HFFc6 (cell line): ENCODE results near the gene AK3. TPM values are rescaled to one million over a fixed set of nuclear protein-coding genes. Genes with fewer than 3 reads are reported as not detected.

Source experiments
- DNase-seq: peaks from one replicate; pipeline ENCODE4 v3.0.0-alpha.2; 2018
- H3K27ac Mint-ChIP-seq: 2 replicates; pipeline ENCODE4 v1.8.0; 2020; ENCODE audit warnings: mild to moderate bottlenecking, mixed read lengths
- H3K27me3 Mint-ChIP-seq: 2 replicates; pipeline ENCODE4 v1.8.0; 2021; ENCODE audit warnings: mild to moderate bottlenecking, moderate library complexity, mixed read lengths; ENCODE audit not compliant: insufficient read depth
- H3K36me3 Mint-ChIP-seq: 2 replicates; pipeline ENCODE4 v1.8.0; 2021; ENCODE audit warnings: low read depth, mixed read lengths
- H3K4me1 Mint-ChIP-seq: 2 replicates; pipeline ENCODE4 v1.8.0; 2020; ENCODE audit warnings: low read depth, mixed read lengths
- H3K4me3 Mint-ChIP-seq: 2 replicates; pipeline ENCODE4 v1.8.0; 2020; ENCODE audit warnings: mild to moderate bottlenecking, moderate library complexity, mixed read lengths
- H3K9me3 Mint-ChIP-seq: 2 replicates; pipeline ENCODE4 v1.8.0; 2020; ENCODE audit warnings: mild to moderate bottlenecking, mixed read lengths
- CTCF ChIP-seq: fragments of 200-600 bp; sonication (generic); IDR thresholded peaks from 2 replicates; pipeline ENCODE4 v1.5.0; 2021; ENCODE audit warnings: antibody characterized with exemption, mild to moderate bottlenecking
- total RNA-seq, 6 experiments: library from RNA; stranded (reverse); fragmentation: NEBNext Ultra II Directional; extraction: Animal tissue kit (Norgen Biotek cat#: 25700); gene quantifications; 2 replicates in 1 of 6; 3 replicates in 5 of 6; pipeline ENCODE4 v1.2.3, GENCODE V29; 2021

Gene AK3
- total RNA-seq, 6 experiments from 2014 or later, result 42.2 to 46.0 (median 43.5) TPM

- Mint-ChIP-seq H3K4me3 (no peak overlapping the region; the same call in 1 of the 2 replicates), H3K9me3 (no peaks in the 10 kb centered on the region), H3K27ac (peak overlapping the region; percentile 27; the same call in 1 of the 2 replicates), H3K4me1 (peaks cover 30% of the 10 kb centered on the region), H3K27me3 (no peaks in the 10 kb centered on the region), H3K36me3 (no peaks in the 10 kb centered on the region)
- no peak for DNase-seq
- no peak for TF ChIP-seq CTCF
These were observed 2.3 kb upstream of the AK3 start for GRCh38 chr9:4743131-4743875.

- Mint-ChIP-seq H3K27ac (peak overlapping the region; percentile 69), H3K9me3 (no peaks in the 10 kb centered on the region), H3K36me3 (no peaks in the 10 kb centered on the region), H3K27me3 (no peaks in the 10 kb centered on the region), H3K4me3 (peak overlapping the region; percentile 9; the same call in 1 of the 2 replicates), H3K4me1 (peaks cover 33% of the 10 kb centered on the region)
- no peak for DNase-seq
- no peak for TF ChIP-seq CTCF
These were observed 1.2 kb upstream of the AK3 start for GRCh38 chr9:4742246-4742645.

GRCh38 chr9:4741365-4742089, 525 bp upstream of the AK3 start:
- DNase-seq, result no peak
- Mint-ChIP-seq H3K27me3 (no peaks in the 10 kb centered on the region), H3K27ac (peak overlapping the region; percentile 69), H3K4me3 (peak overlapping the region; percentile 91), H3K9me3 (no peaks in the 10 kb centered on the region), H3K4me1 (peaks cover 33% of the 10 kb centered on the region), H3K36me3 (no peaks in the 10 kb centered on the region)
- TF ChIP-seq CTCF, result 0 out of 2 replicates have a peak, but pooled peaks have one; percentile 5

GRCh38 chr9:4740388-4740637, 689 bp downstream of the AK3 start:
- no peak for TF ChIP-seq CTCF
- peak overlapping the region; percentile 77 for H3K27ac Mint-ChIP-seq
- no peak for DNase-seq
- no peaks in the 10 kb centered on the region for H3K36me3 Mint-ChIP-seq
- H3K9me3 Mint-ChIP-seq, result no peaks in the 10 kb centered on the region
- H3K4me3 Mint-ChIP-seq, result peak overlapping the region; percentile 91
- H3K4me1 Mint-ChIP-seq, result peaks cover 33% of the 10 kb centered on the region
- no peaks in the 10 kb centered on the region for H3K27me3 Mint-ChIP-seq

- peak overlapping the region; percentile 91 for H3K4me3 Mint-ChIP-seq
- peak overlapping the region; percentile 77 for H3K27ac Mint-ChIP-seq
- H3K4me1 Mint-ChIP-seq, result peaks cover 33% of the 10 kb centered on the region
- TF ChIP-seq CTCF, result no peak
- H3K36me3 Mint-ChIP-seq, result no peaks in the 10 kb centered on the region
- no peaks in the 10 kb centered on the region for H3K27me3 Mint-ChIP-seq
- H3K9me3 Mint-ChIP-seq, result no peaks in the 10 kb centered on the region
- no peak for DNase-seq
These were observed 1.2 kb downstream of the AK3 start for GRCh38 chr9:4739587-4740387.
